Measurements from ENCODE around the gene EFCAB8. TPM values are rescaled to one million over a fixed set of nuclear protein-coding genes. Genes with fewer than 3 reads are reported as not detected.
"Not testable (repeated sequence)": the region's sequence is repeated elsewhere in the genome, so short reads cannot be mapped to it uniquely, and the experiment has no call there.

EFCAB8 gene
- total RNA-seq, 2 experiments from 2014 or later: 0.25 to 0.55 TPM

GRCh38 chr20:32969356-32970114 lies 110.8 kb downstream of the EFCAB8 start:
- peaks cover 5% of the 10 kb centered on the region for H3K36me3 Mint-ChIP-seq (ENCODE audit: low read depth)
- CTCF ChIA-PET: interaction anchor here (1.1 kb wide), 1 partner anchor 24 kb away, joined by 3 read pairs; no protein-coding TSS in a partner anchor
- H3K4me1 Mint-ChIP-seq: peaks cover 60% of the 10 kb centered on the region
- no peak overlapping the region for H3K4me3 Mint-ChIP-seq
- peak; percentile 15 for DNase-seq
- no peak overlapping the region for H3K27ac Mint-ChIP-seq
- no peaks in the 10 kb centered on the region for H3K27me3 Mint-ChIP-seq
- POLR2A ChIA-PET: interaction anchor here (4.9 kb wide), 1 partner anchor 24 kb away, joined by 21 read pairs; no protein-coding TSS in a partner anchor
- no peaks in the 10 kb centered on the region for H3K9me3 Mint-ChIP-seq

- no peaks in the 10 kb centered on the region for H3K9me3 Mint-ChIP-seq
- no peak overlapping the region for H3K27ac Mint-ChIP-seq
- no peaks in the 10 kb centered on the region for H3K27me3 Mint-ChIP-seq
- peaks cover 61% of the 10 kb centered on the region for H3K4me1 Mint-ChIP-seq
- ChIA-PET POLR2A (no interaction called here), CTCF (interaction anchor here (2.5 kb wide), 1 partner anchor 25 kb away, joined by 12 read pairs; no protein-coding TSS in a partner anchor)
- H3K4me3 Mint-ChIP-seq: no peak overlapping the region
- peaks cover 9% of the 10 kb centered on the region for H3K36me3 Mint-ChIP-seq (ENCODE audit: low read depth)
- peak; percentile 14 for DNase-seq
Measured at GRCh38 chr20:32970115-32970972, 111.6 kb downstream of the EFCAB8 start.

GRCh38 chr20:32970973-32971300 lies 112.2 kb downstream of the EFCAB8 start:
- POLR2A ChIA-PET: no interaction called here
- no peak overlapping the region for H3K27ac Mint-ChIP-seq
- peak; percentile 16 for DNase-seq
- no peak overlapping the region for H3K4me3 Mint-ChIP-seq
- H3K9me3 Mint-ChIP-seq: no peaks in the 10 kb centered on the region
- peaks cover 58% of the 10 kb centered on the region for H3K4me1 Mint-ChIP-seq
- CTCF ChIA-PET: interaction anchor here (2.5 kb wide), 1 partner anchor 25 kb away, joined by 12 read pairs; no protein-coding TSS in a partner anchor
- no peaks in the 10 kb centered on the region for H3K27me3 Mint-ChIP-seq
- peaks cover 13% of the 10 kb centered on the region for H3K36me3 Mint-ChIP-seq (ENCODE audit: low read depth)

- Mint-ChIP-seq H3K36me3 (ENCODE audit: low read depth) (peaks cover 19% of the 10 kb centered on the region), H3K4me1 (peaks cover 55% of the 10 kb centered on the region), H3K4me3 (no peak overlapping the region), H3K27ac (no peak overlapping the region), H3K27me3 (no peaks in the 10 kb centered on the region), H3K9me3 (peaks cover 6% of the 10 kb centered on the region)
- ChIA-PET POLR2A (interaction anchor here (1.0 to 1.5 kb wide), 3 partner anchors 13 to 25 kb away, joined by 3 to 5 read pairs (median 3); no protein-coding TSS in a partner anchor), CTCF (interaction anchor here (1.4 to 2.5 kb wide), 3 partner anchors 8 to 33 kb away, joined by 4 to 12 read pairs (median 7); partner anchors contain the start of gene SUN5)
- no peak for DNase-seq
Measured at GRCh38 chr20:32971703-32972161, 113.0 kb downstream of the EFCAB8 start.

GRCh38 chr20:32972181-32973076 lies 113.7 kb downstream of the EFCAB8 start:
- Mint-ChIP-seq H3K27ac (no peak overlapping the region), H3K4me3 (no peak overlapping the region), H3K36me3 (ENCODE audit: low read depth) (peaks cover 23% of the 10 kb centered on the region), H3K9me3 (peaks cover 7% of the 10 kb centered on the region), H3K4me1 (peaks cover 52% of the 10 kb centered on the region), H3K27me3 (no peaks in the 10 kb centered on the region)
- DNase-seq: peak; percentile 84
- POLR2A ChIA-PET: interaction anchor here (0.6 to 1.5 kb wide), 4 partner anchors 9 to 26 kb away, joined by 3 to 5 read pairs (median 3); no protein-coding TSS in a partner anchor
- CTCF ChIA-PET: interaction anchor here (1.1 to 2.5 kb wide), 5 partner anchors 9 to 71 kb away, joined by 3 to 12 read pairs (median 5); partner anchors contain the start of gene SUN5

- Mint-ChIP-seq H3K4me3 (no peak overlapping the region), H3K36me3 (ENCODE audit: low read depth) (peaks cover 26% of the 10 kb centered on the region), H3K4me1 (peaks cover 44% of the 10 kb centered on the region), H3K27me3 (no peaks in the 10 kb centered on the region), H3K9me3 (peaks cover 7% of the 10 kb centered on the region), H3K27ac (no peak overlapping the region)
- ChIA-PET POLR2A (interaction anchor here (1.9 kb wide), 1 partner anchor 27 kb away, joined by 5 read pairs; no protein-coding TSS in a partner anchor), CTCF (interaction anchor here (0.5 to 2.0 kb wide), 4 partner anchors 16 to 71 kb away, joined by 3 to 7 read pairs (median 4); partner anchors contain the start of gene SUN5)
- DNase-seq: peak; percentile 2
Measured at GRCh38 chr20:32973077-32973717, 114.5 kb downstream of the EFCAB8 start.

- H3K9me3 Mint-ChIP-seq, H3K27me3 Mint-ChIP-seq, H3K27ac Mint-ChIP-seq, H3K4me3 Mint-ChIP-seq, CTCF ChIA-PET: not testable (repeated sequence)
- Mint-ChIP-seq H3K4me1 (peaks cover 32% of the 10 kb centered on the region), H3K36me3 (ENCODE audit: low read depth) (peaks cover 26% of the 10 kb centered on the region)
- peak; percentile 10 for DNase-seq
- POLR2A ChIA-PET: interaction anchor here (1.9 kb wide), 1 partner anchor 26 kb away, joined by 5 read pairs; no protein-coding TSS in a partner anchor
Measured at GRCh38 chr20:32974204-32975064, 115.7 kb downstream of the EFCAB8 start.

GRCh38 chr20:32975121-32975520 lies 116.4 kb downstream of the EFCAB8 start:
- CTCF ChIA-PET, DNase-seq: not testable (repeated sequence)
- H3K36me3 Mint-ChIP-seq (ENCODE audit: low read depth): peaks cover 26% of the 10 kb centered on the region

GRCh38 chr20:32975698-32976674 lies 117.3 kb downstream of the EFCAB8 start:
- H3K4me1 Mint-ChIP-seq: peaks cover 18% of the 10 kb centered on the region
- ChIA-PET CTCF (no interaction called here), POLR2A (interaction anchor here (3.6 kb wide), 1 partner anchor 9 kb away, joined by 26 read pairs; no protein-coding TSS in a partner anchor)
- H3K27me3 Mint-ChIP-seq: no peaks in the 10 kb centered on the region
- H3K36me3 Mint-ChIP-seq (ENCODE audit: low read depth): peaks cover 26% of the 10 kb centered on the region
- DNase-seq: no peak
- no peak overlapping the region for H3K4me3 Mint-ChIP-seq
- H3K27ac Mint-ChIP-seq: peak overlapping the region; percentile 9
- peaks cover 7% of the 10 kb centered on the region for H3K9me3 Mint-ChIP-seq

More at GRCh38 chr20:32975121-32975520, 116.4 kb downstream of the EFCAB8 start:
- peaks cover 25% of the 10 kb centered on the region for H3K4me1 Mint-ChIP-seq
- H3K27me3 Mint-ChIP-seq, H3K4me3 Mint-ChIP-seq, H3K9me3 Mint-ChIP-seq, H3K27ac Mint-ChIP-seq: not testable (repeated sequence)
- POLR2A ChIA-PET: interaction anchor here (3.6 kb wide), 1 partner anchor 8 kb away, joined by 26 read pairs; no protein-coding TSS in a partner anchor

GRCh38 chr20:32976746-32977145 lies 118.0 kb downstream of the EFCAB8 start:
- CTCF ChIA-PET: no interaction called here
- peaks cover 7% of the 10 kb centered on the region for H3K9me3 Mint-ChIP-seq
- POLR2A ChIA-PET: interaction anchor here (3.6 kb wide), 1 partner anchor 10 kb away, joined by 26 read pairs; no protein-coding TSS in a partner anchor
- no peak for DNase-seq
- H3K27ac Mint-ChIP-seq: peak overlapping the region; percentile 9
- peaks cover 26% of the 10 kb centered on the region for H3K36me3 Mint-ChIP-seq (ENCODE audit: low read depth)
- H3K4me3 Mint-ChIP-seq: no peak overlapping the region
- H3K27me3 Mint-ChIP-seq: no peaks in the 10 kb centered on the region
- peaks cover 16% of the 10 kb centered on the region for H3K4me1 Mint-ChIP-seq
